OCI-LY7 (cell line): Measurements from ENCODE around the gene RAI2. TPM values are rescaled to one million over a fixed set of nuclear protein-coding genes. Genes with fewer than 3 reads are reported as not detected.
A peak's percentile ranks its signal among the peaks of the same experiment; 100 is the strongest.
"Not testable (repeated sequence)": the region's sequence is repeated elsewhere in the genome, so short reads cannot be mapped to it uniquely, and the experiment has no call there.

ENCODE experiments used
- BruUV-seq: library from RNA; stranded (reverse); fragments of 400-500 nt; replicated peaks from 2 replicates; lab custom pipeline; 2021; lab: Mats Ljungman, UMichigan
- CTCF ChIA-PET: fragments of 300-600 bp; sonication (Branson Sonifier 250); formaldehyde crosslinking; loops from one replicate; lab custom pipeline; 2022; ENCODE audit warnings: antibody characterized with exemption; ENCODE audit not compliant: unreplicated experiment; lab: Charles Lee
- POLR2A ChIA-PET: fragments of 300-600 bp; sonication (Branson Sonifier 250); formaldehyde crosslinking; loops from one replicate; lab custom pipeline; 2022; ENCODE audit warnings: antibody characterized with exemption; lab: Charles Lee
- DNase-seq: peaks from one replicate; pipeline ENCODE4 v3.0.0-alpha.2; 2015; ENCODE audit warnings: low spot score
- H2AFZ ChIP-seq: fragments of 200-600 bp; sonication (generic), shearing (Covaris generic); 2 replicates; pipeline ENCODE4 v1.6.1; 2014; ENCODE audit warnings: mild to moderate bottlenecking, antibody characterized with exemption, low read length, moderate library complexity
- H3K27ac ChIP-seq: fragments of 200-600 bp; sonication (generic); 2 replicates; pipeline ENCODE4 v1.5.1; 2014; ENCODE audit warnings: mixed run types, low read depth, mild to moderate bottlenecking, moderate library complexity, low read length, inconsistent platforms; ENCODE audit not compliant: poor library complexity, severe bottlenecking
- H3K36me3 ChIP-seq: fragments of 200-600 bp; sonication (generic); 2 replicates; pipeline ENCODE4 v1.6.1; 2014; ENCODE audit warnings: mild to moderate bottlenecking, antibody characterized with exemption, low read length, moderate library complexity, mixed read lengths; ENCODE audit not compliant: insufficient read depth
- H3K4me1 ChIP-seq: fragments of 200-600 bp; sonication (generic); 2 replicates; pipeline ENCODE4 v1.5.1; 2014; ENCODE audit warnings: mild to moderate bottlenecking, low read length; ENCODE audit not compliant: insufficient read depth, poor library complexity, severe bottlenecking
- H3K4me2 ChIP-seq: fragments of 200-600 bp; sonication (generic); 2 replicates; pipeline ENCODE4 v1.6.1; 2014; ENCODE audit warnings: mild to moderate bottlenecking, low read length
- H3K4me3 ChIP-seq: fragments of 200-600 bp; sonication (generic); 2 replicates; pipeline ENCODE4 v1.5.1; 2014; ENCODE audit warnings: mild to moderate bottlenecking, low read depth, low read length; ENCODE audit not compliant: poor library complexity, severe bottlenecking
- H3K79me2 ChIP-seq: fragments of 200-600 bp; sonication (generic); 2 replicates; pipeline ENCODE4 v1.6.1; 2016; ENCODE audit warnings: low read depth, mild to moderate bottlenecking, low read length, moderate library complexity, mixed read lengths; ENCODE audit not compliant: insufficient read depth
- H3K9me2 ChIP-seq: fragments of 200-600 bp; sonication (generic); 2 replicates; pipeline ENCODE4 v1.6.1; 2016; ENCODE audit warnings: mild to moderate bottlenecking, low read length, mixed read lengths; ENCODE audit not compliant: insufficient read depth
- H3K9me3 ChIP-seq: fragments of 200-600 bp; sonication (generic); 2 replicates; pipeline ENCODE4 v1.6.1; 2014; ENCODE audit warnings: mild to moderate bottlenecking, mixed run types, low read length, mixed read lengths
- H4K20me1 ChIP-seq: fragments of 200-600 bp; sonication (generic); 2 replicates; pipeline ENCODE4 v1.6.1; 2014; ENCODE audit warnings: mild to moderate bottlenecking, antibody characterized with exemption, low read length, moderate library complexity, mixed read lengths; ENCODE audit not compliant: insufficient read depth
- CTCF ChIP-seq: fragments of 200-600 bp; sonication (generic); conservative IDR thresholded peaks from 2 replicates; pipeline ENCODE4 v1.5.1; 2014; ENCODE audit warnings: mild to moderate bottlenecking, antibody characterized with exemption, low read length, moderate library complexity, mixed read lengths
- EZH2phosphoT487 ChIP-seq: fragments of 200-600 bp; sonication (generic); IDR thresholded peaks from 2 replicates; pipeline ENCODE4 v1.6.1; 2018; ENCODE audit warnings: low read depth, borderline replicate concordance, mild to moderate bottlenecking, mixed run types, antibody characterized with exemption, low read length, moderate library complexity, mixed read lengths
- intact Hi-C: fragments of 100-400 bp; cut with micrococcal nuclease; formaldehyde crosslinking; loops from one replicate; pipeline ENCODE4 v1.10.0; 2022; ENCODE audit not compliant: unreplicated experiment
- total RNA-seq, 2 experiments: library from RNA; depleted of rRNA in 1 of 2; stranded (reverse); fragments of >200 nt in 1 of 2; shearing (Covaris generic) in 1 of 2; gene quantifications; 2 replicates each; pipeline ENCODE4 v1.2.3, GENCODE V29; 2014 to 2022

The RAI2 gene
- total RNA-seq, 2 experiments from 2014 or later: not detected

GRCh38 chrX:17788956-17789562 is 72.0 kb downstream of the RAI2 start:
- Histone ChIP-seq H3K4me1 (no peaks in the 10 kb centered on the region), H2AFZ (no peak overlapping the region), H3K27ac (no peak overlapping the region), H4K20me1 (no peaks in the 10 kb centered on the region), H3K9me2 (no peaks in the 10 kb centered on the region), H3K9me3 (no peaks in the 10 kb centered on the region), H3K36me3 (no peaks in the 10 kb centered on the region), H3K4me2 (no peak overlapping the region), H3K79me2 (no peaks in the 10 kb centered on the region), H3K4me3 (no peak overlapping the region)
- no TSS peak for BruUV-seq
- DNase-seq: no peak
- CTCF ChIA-PET: no interaction called here
- TF ChIP-seq CTCF (no peak), EZH2phosphoT487 (no peak)
- POLR2A ChIA-PET: interaction anchor here (0.6 kb wide), 1 partner anchor 10 kb away, joined by 9 read pairs; no protein-coding TSS in a partner anchor
- intact Hi-C loops: loop anchor here (5.0 kb wide), 1 partner anchor 588 kb away; no protein-coding TSS in a partner anchor

- intact Hi-C loops: loop anchor here (5.0 kb wide), 1 partner anchor 589 kb away; no protein-coding TSS in a partner anchor
- H3K9me3 ChIP-seq: no peaks in the 10 kb centered on the region
- POLR2A ChIA-PET: interaction anchor here (0.6 kb wide), 1 partner anchor 10 kb away, joined by 9 read pairs; no protein-coding TSS in a partner anchor
- no peaks in the 10 kb centered on the region for H3K9me2 ChIP-seq
- CTCF ChIA-PET: no interaction called here
- no peak overlapping the region for H3K4me3 ChIP-seq
- no peaks in the 10 kb centered on the region for H4K20me1 ChIP-seq
- TF ChIP-seq CTCF (peak; percentile 80), EZH2phosphoT487 (no peak)
- peak; percentile 14 for DNase-seq
- H3K27ac ChIP-seq: no peak overlapping the region
- no peaks in the 10 kb centered on the region for H3K79me2 ChIP-seq
- no peak overlapping the region for H3K4me2 ChIP-seq
- no peaks in the 10 kb centered on the region for H3K36me3 ChIP-seq
- H3K4me1 ChIP-seq: no peaks in the 10 kb centered on the region
- no peak overlapping the region for H2AFZ ChIP-seq
- BruUV-seq: no TSS peak
Observed at GRCh38 chrX:17788439-17788838, 72.7 kb downstream of the RAI2 start.

GRCh38 chrX:17787557-17787956 is 73.5 kb downstream of the RAI2 start:
- CTCF ChIA-PET: no interaction called here
- Histone ChIP-seq H3K4me3 (no peak overlapping the region), H4K20me1 (no peaks in the 10 kb centered on the region), H3K36me3 (no peaks in the 10 kb centered on the region), H3K9me3 (no peaks in the 10 kb centered on the region), H2AFZ (no peak overlapping the region), H3K79me2 (no peaks in the 10 kb centered on the region), H3K4me1 (no peaks in the 10 kb centered on the region), H3K4me2 (no peak overlapping the region), H3K27ac (no peak overlapping the region), H3K9me2 (no peaks in the 10 kb centered on the region)
- DNase-seq: no peak
- POLR2A ChIA-PET: no interaction called here
- intact Hi-C loops: loop anchor here (5.0 kb wide), 1 partner anchor 590 kb away; no protein-coding TSS in a partner anchor
- TF ChIP-seq EZH2phosphoT487 (no peak), CTCF (no peak)
- no TSS peak for BruUV-seq

GRCh38 chrX:17786554-17787347 is 74.3 kb downstream of the RAI2 start:
- BruUV-seq, H3K4me2 ChIP-seq, H3K79me2 ChIP-seq, H3K4me3 ChIP-seq, H3K4me1 ChIP-seq, DNase-seq, H4K20me1 ChIP-seq, H3K36me3 ChIP-seq, CTCF ChIA-PET, POLR2A ChIA-PET, H3K27ac ChIP-seq, H3K9me2 ChIP-seq, H3K9me3 ChIP-seq, H2AFZ ChIP-seq: not testable (repeated sequence)
- intact Hi-C loops: loop anchor here (5.0 kb wide), 1 partner anchor 591 kb away; no protein-coding TSS in a partner anchor
